Measurements from ENCODE around the gene CEP192. TPM values are rescaled to one million over a fixed set of nuclear protein-coding genes. Genes with fewer than 3 reads are reported as not detected.
A peak's percentile ranks its signal among the peaks of the same experiment; 100 is the strongest.

Gene CEP192
- polyA plus RNA-seq, 1 of the 3 experiments (the other 2 are of a cell fraction): 9.4 TPM

GRCh38 chr18:12990123-12990475 is 1.1 kb upstream of the CEP192 start (continued):
- TF ChIP-seq, protein P1, sequence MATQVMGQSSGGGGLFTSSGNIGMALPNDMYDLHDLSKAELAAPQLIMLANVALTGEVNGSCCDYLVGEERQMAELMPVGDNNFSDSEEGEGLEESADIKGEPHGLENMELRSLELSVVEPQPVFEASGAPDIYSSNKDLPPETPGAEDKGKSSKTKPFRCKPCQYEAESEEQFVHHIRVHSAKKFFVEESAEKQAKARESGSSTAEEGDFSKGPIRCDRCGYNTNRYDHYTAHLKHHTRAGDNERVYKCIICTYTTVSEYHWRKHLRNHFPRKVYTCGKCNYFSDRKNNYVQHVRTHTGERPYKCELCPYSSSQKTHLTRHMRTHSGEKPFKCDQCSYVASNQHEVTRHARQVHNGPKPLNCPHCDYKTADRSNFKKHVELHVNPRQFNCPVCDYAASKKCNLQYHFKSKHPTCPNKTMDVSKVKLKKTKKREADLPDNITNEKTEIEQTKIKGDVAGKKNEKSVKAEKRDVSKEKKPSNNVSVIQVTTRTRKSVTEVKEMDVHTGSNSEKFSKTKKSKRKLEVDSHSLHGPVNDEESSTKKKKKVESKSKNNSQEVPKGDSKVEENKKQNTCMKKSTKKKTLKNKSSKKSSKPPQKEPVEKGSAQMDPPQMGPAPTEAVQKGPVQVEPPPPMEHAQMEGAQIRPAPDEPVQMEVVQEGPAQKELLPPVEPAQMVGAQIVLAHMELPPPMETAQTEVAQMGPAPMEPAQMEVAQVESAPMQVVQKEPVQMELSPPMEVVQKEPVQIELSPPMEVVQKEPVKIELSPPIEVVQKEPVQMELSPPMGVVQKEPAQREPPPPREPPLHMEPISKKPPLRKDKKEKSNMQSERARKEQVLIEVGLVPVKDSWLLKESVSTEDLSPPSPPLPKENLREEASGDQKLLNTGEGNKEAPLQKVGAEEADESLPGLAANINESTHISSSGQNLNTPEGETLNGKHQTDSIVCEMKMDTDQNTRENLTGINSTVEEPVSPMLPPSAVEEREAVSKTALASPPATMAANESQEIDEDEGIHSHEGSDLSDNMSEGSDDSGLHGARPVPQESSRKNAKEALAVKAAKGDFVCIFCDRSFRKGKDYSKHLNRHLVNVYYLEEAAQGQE (IDR thresholded peaks at IDR 0.05; ENCODE audit: low read depth, low read length): no peak
- no peak for TF ChIP-seq MXI1 (IDR thresholded peaks at IDR 0.05; ENCODE audit: low read depth, low read length)
- TF ChIP-seq EZH2phosphoT487 (IDR thresholded peaks at IDR 0.05; ENCODE audit: borderline replicate concordance, low read depth): no peak
- TF ChIP-seq RCOR1 (IDR thresholded peaks at IDR 0.05; ENCODE audit: low read length): no peak
- TF ChIP-seq SMC3 (IDR thresholded peaks at IDR 0.05; ENCODE audit: low read depth, low read length): no peak
- TF ChIP-seq USF2 (IDR thresholded peaks at IDR 0.05; ENCODE audit: borderline replicate concordance, low read depth, low read length): no peak
- TF ChIP-seq FOXM1 (IDR thresholded peaks at IDR 0.05; ENCODE audit: low read depth): no peak
- TF ChIP-seq EP300 (IDR thresholded peaks at IDR 0.05; ENCODE audit: borderline replicate concordance in 1 of 2, low read depth in 1 of 2, low read length in 1 of 2): no peak
- TF ChIP-seq RXRA (IDR thresholded peaks at IDR 0.05; ENCODE audit: borderline replicate concordance, low read depth): no peak
- no peak for TF ChIP-seq ZBTB33 (IDR thresholded peaks at IDR 0.05; ENCODE audit: borderline replicate concordance, low read depth)
- TF ChIP-seq SIN3A (IDR thresholded peaks at IDR 0.05; ENCODE audit: borderline replicate concordance, low read depth, low read length): no peak
- TF ChIP-seq TEAD4 (IDR thresholded peaks at IDR 0.05; ENCODE audit: borderline replicate concordance, insufficient read depth): no peak

DNA sequence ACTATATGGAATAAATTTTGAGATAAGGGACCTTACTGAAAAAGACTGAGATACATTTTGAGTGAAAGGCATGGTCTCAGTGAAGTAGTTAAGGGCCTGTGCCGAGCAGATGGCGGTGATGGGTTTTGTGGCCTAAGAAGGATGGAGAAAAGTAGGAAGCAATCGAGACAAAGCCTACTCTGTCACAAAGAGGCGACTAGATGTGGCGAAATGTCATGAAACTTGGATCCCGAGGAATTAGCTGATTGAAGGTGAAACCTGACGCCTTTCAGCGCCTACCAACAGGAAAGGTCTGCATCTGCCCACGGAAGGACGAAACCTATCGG is 558 bp upstream of the CEP192 start:
- no peak for DNase-seq
- H3K4me2 ChIP-seq: peak overlapping the region; percentile 77
- CTCF ChIA-PET: no interaction called here
- TF ChIP-seq NFIC (IDR thresholded peaks at IDR 0.05; ENCODE audit: borderline replicate concordance): no peak
- no peak for TF ChIP-seq SMC3 (IDR thresholded peaks at IDR 0.05; ENCODE audit: low read depth, low read length)
- no peak for TF ChIP-seq FOSL2 (IDR thresholded peaks at IDR 0.05; ENCODE audit: borderline replicate concordance, low read depth)
- no peak for TF ChIP-seq TAF1 (IDR thresholded peaks at IDR 0.05; ENCODE audit: borderline replicate concordance, low read depth, low read length)
- no peak for TF ChIP-seq CHD2 (IDR thresholded peaks at IDR 0.05; ENCODE audit: low read length, partially characterized antibody)
- no peak for TF ChIP-seq TEAD4 (IDR thresholded peaks at IDR 0.05; ENCODE audit: borderline replicate concordance, insufficient read depth)
- no peak for TF ChIP-seq CTCF (IDR thresholded peaks at IDR 0.05)
- TF ChIP-seq EP300 (IDR thresholded peaks at IDR 0.05; ENCODE audit: borderline replicate concordance in 1 of 2, low read depth in 1 of 2, low read length in 1 of 2): no peak
- TF ChIP-seq MEF2A (IDR thresholded peaks at IDR 0.05; ENCODE audit: borderline replicate concordance, low read depth): no peak
- TF ChIP-seq, protein P1 (IDR thresholded peaks at IDR 0.05; ENCODE audit: low read depth, low read length): no peak

More for the DNA sequence above, 558 bp upstream of the CEP192 start:
- Histone ChIP-seq H3K4me1 (ENCODE audit: control insufficient read depth in 1 of 2, insufficient read depth in 2 of 2, low read depth in 1 of 2, low read length in 1 of 2) (peaks cover 4 to 19% of the 10 kb centered on the region in 2 experiments; a peak in 3 of 4 replicates), H3K9ac (peak overlapping the region; percentile 78; the same call in 1 of the 2 replicates), H3K9me3 (no peaks in the 10 kb centered on the region), H3K27ac (ENCODE audit: low read depth in 2 of 2, low read length in 1 of 2) (peak overlapping the region; percentile 49 to 89), H4K20me1 (ENCODE audit: insufficient read depth) (peaks cover 5% of the 10 kb centered on the region; the same call in 1 of the 2 replicates), H3F3A (replicated peaks; ENCODE audit: insufficient read depth) (peaks cover 18% of the 10 kb centered on the region), H3K36me3 (replicated peaks in 1 of 2; ENCODE audit: control insufficient read depth in 1 of 2, insufficient read depth in 2 of 2, low read length in 1 of 2) (peaks cover 12 to 19% of the 10 kb centered on the region in 2 experiments), H3K9me2 (no peaks in the 10 kb centered on the region), H3K27me3 (ENCODE audit: insufficient read depth) (no peaks in the 10 kb centered on the region), H3K4me3 (ENCODE audit: low read depth in 2 of 2, low read length in 1 of 2) (peak overlapping the region; percentile 86 to 94), H3K79me2 (ENCODE audit: insufficient read depth) (peaks cover 41% of the 10 kb centered on the region), H2AFZ (ENCODE audit: low read depth) (peak overlapping the region; percentile 66)
- POLR2A ChIA-PET: interaction anchor here (1.1 to 1.3 kb wide), 2 partner anchors 21 to 42 kb away, joined by 3 to 8 read pairs; partner anchors contain the start of gene SEH1L
- WGBS (ENCODE audit: low lambda C conversion rate): 14% methylated on average over 8 of the region's 11 CpGs

Measured in SK-N-SH (cell line).